SW480 (cell line): ENCODE measurements around the gene WBP1L.

ENCODE experiments used
- DNase-seq: peaks from one replicate; pipeline ENCODE4 v3.0.0-alpha.2; 2016; ENCODE audit warnings: low spot score

Gene WBP1L

GRCh38 chr10:102759497-102760210 is 15.9 kb downstream of the WBP1L start:
- no peak for DNase-seq

- DNase-seq, result no peak
These were observed 18.2 kb downstream of the WBP1L start for GRCh38 chr10:102761981-102762380.

- DNase-seq, result no peak
These were observed 18.8 kb downstream of the WBP1L start for GRCh38 chr10:102762401-102763015.

GRCh38 chr10:102763037-102763607 is 19.4 kb downstream of the WBP1L start:
- DNase-seq, result no peak

GRCh38 chr10:102764470-102765161 is 20.9 kb downstream of the WBP1L start:
- DNase-seq, result no peak

GRCh38 chr10:102765336-102765735 is 21.6 kb downstream of the WBP1L start:
- no peak for DNase-seq

GRCh38 chr10:102767428-102768160 is 23.8 kb downstream of the WBP1L start:
- DNase-seq, result no peak

- DNase-seq, result no peak
These were observed 25.8 kb downstream of the WBP1L start for GRCh38 chr10:102769375-102770107.

- no peak for DNase-seq
These were observed 26.3 kb downstream of the WBP1L start for GRCh38 chr10:102770108-102770482.

GRCh38 chr10:102770792-102771191 is 27.0 kb downstream of the WBP1L start:
- no peak for DNase-seq

GRCh38 chr10:102773320-102773719 is 29.6 kb downstream of the WBP1L start:
- DNase-seq, result no peak

GRCh38 chr10:102773986-102774385 is 30.2 kb downstream of the WBP1L start:
- no peak for DNase-seq

- no peak for DNase-seq
These were observed 31.6 kb downstream of the WBP1L start for GRCh38 chr10:102775201-102775934.

GRCh38 chr10:102775935-102776669 is 32.4 kb downstream of the WBP1L start:
- no peak for DNase-seq

GRCh38 chr10:102776779-102777456 is 33.2 kb downstream of the WBP1L start:
- peak; percentile 87 for DNase-seq

GRCh38 chr10:102777711-102778453 is 34.1 kb downstream of the WBP1L start:
- DNase-seq, result peak; percentile 14

GRCh38 chr10:102778781-102779180 is 35.0 kb downstream of the WBP1L start:
- no peak for DNase-seq

- DNase-seq, result no peak
These were observed 36.2 kb downstream of the WBP1L start for GRCh38 chr10:102779680-102780526.
